CD4-positive, alpha-beta T cell treated with Interleukin-10 for 1 hour (primary cell): ENCODE measurements around the gene NRSN2.
"Not testable (repeated sequence)": the region's sequence is repeated elsewhere in the genome, so short reads cannot be mapped to it uniquely, and the experiment has no call there.

Experiments used
- DNase-seq: peaks from one replicate; pipeline ENCODE4 v3.0.0-alpha.2; 2020

Gene NRSN2

GRCh38 chr20:375265-375889 lies 28.5 kb downstream of the NRSN2 start:
- DNase-seq: no peak

GRCh38 chr20:376089-376488 lies 29.2 kb downstream of the NRSN2 start:
- DNase-seq: no peak

- no peak for DNase-seq
These were observed 29.8 kb downstream of the NRSN2 start for GRCh38 chr20:376750-377149.

- not testable (repeated sequence) for DNase-seq
These were observed 30.7 kb downstream of the NRSN2 start for GRCh38 chr20:377578-377977.

- DNase-seq: no peak
These were observed 32.0 kb downstream of the NRSN2 start for GRCh38 chr20:378961-379336.

- DNase-seq: peak; percentile 52
These were observed 34.1 kb downstream of the NRSN2 start for GRCh38 chr20:380763-381580.

- peak; percentile 83 for DNase-seq
These were observed 34.8 kb downstream of the NRSN2 start for GRCh38 chr20:381581-382290.

- DNase-seq: no peak
These were observed 35.6 kb downstream of the NRSN2 start for GRCh38 chr20:382291-383115.

- no peak for DNase-seq
These were observed 37.0 kb downstream of the NRSN2 start for GRCh38 chr20:383889-384288.

GRCh38 chr20:384723-385122 lies 37.8 kb downstream of the NRSN2 start:
- no peak for DNase-seq

GRCh38 chr20:385448-385847 lies 38.5 kb downstream of the NRSN2 start:
- no peak for DNase-seq

GRCh38 chr20:386634-387033 lies 39.7 kb downstream of the NRSN2 start:
- not testable (repeated sequence) for DNase-seq

GRCh38 chr20:387520-387919 lies 40.6 kb downstream of the NRSN2 start:
- no peak for DNase-seq

GRCh38 chr20:388034-388994 lies 41.4 kb downstream of the NRSN2 start:
- DNase-seq: no peak

- no peak for DNase-seq
These were observed 42.3 kb downstream of the NRSN2 start for GRCh38 chr20:389220-389619.

GRCh38 chr20:391041-391711 lies 44.3 kb downstream of the NRSN2 start:
- no peak for DNase-seq

GRCh38 chr20:393296-393695 lies 46.4 kb downstream of the NRSN2 start:
- DNase-seq: not testable (repeated sequence)

- DNase-seq: no peak
These were observed 49.3 kb downstream of the NRSN2 start for GRCh38 chr20:396252-396618.

- DNase-seq: no peak
These were observed 49.9 kb downstream of the NRSN2 start for GRCh38 chr20:396619-397431.
